ENCODE measurements around the gene BICDL2. TPM values are rescaled to one million over a fixed set of nuclear protein-coding genes. Genes with fewer than 3 reads are reported as not detected.
"Not testable (repeated sequence)": the region's sequence is repeated elsewhere in the genome, so short reads cannot be mapped to it uniquely, and the experiment has no call there.

BICDL2 gene
- total RNA-seq, 2 donors from 2014 or later: 132 to 357 TPM

GRCh38 chr16:3056336-3057180 is 19.8 kb upstream of the BICDL2 start:
- Histone ChIP-seq H3K27ac (no peak overlapping the region), H3K4me3 (no peak overlapping the region), H3K27me3 (no peaks in the 10 kb centered on the region), H3K4me1 (peaks cover 26% of the 10 kb centered on the region), H3K9me3 (no peaks in the 10 kb centered on the region), H3K36me3 (replicated peaks in 1 of 2; ENCODE audit: insufficient read depth in 1 of 2, low read depth in 2 of 2) (no peaks in the 10 kb centered on the region)
- ATAC-seq: no peak
- 89 to 92% methylated on average over 18 to 19 of the region's 19 CpGs for WGBS, 2 donors
- intact Hi-C loops (cut with DNase I): loop anchor here (10.0 kb wide), 1 partner anchor 58 kb away; the partner anchor contains the start of gene ZNF205
- DNase-seq: no peak
- TF ChIP-seq CTCF (IDR thresholded peaks at IDR 0.05) (no peak), POLR2A (IDR thresholded peaks at IDR 0.05) (no peak)

GRCh38 chr16:3055734-3056115 is 19.0 kb upstream of the BICDL2 start:
- not testable (repeated sequence) for H3K36me3 ChIP-seq (replicated peaks in 1 of 2; ENCODE audit: insufficient read depth in 1 of 2, low read depth in 2 of 2); H3K27ac ChIP-seq; H3K27me3 ChIP-seq; ATAC-seq; H3K4me3 ChIP-seq; H3K9me3 ChIP-seq; DNase-seq
- 64 to 78% methylated on average over 4 to 8 of the region's 9 CpGs for WGBS, 2 donors
- peaks cover 26% of the 10 kb centered on the region for H3K4me1 ChIP-seq
- intact Hi-C loops (cut with DNase I): loop anchor here (10.0 kb wide), 1 partner anchor 59 kb away; the partner anchor contains the start of gene ZNF205

- no peaks in the 10 kb centered on the region for H3K36me3 ChIP-seq (replicated peaks in 1 of 2; ENCODE audit: insufficient read depth in 1 of 2, low read depth in 2 of 2)
- intact Hi-C loops (cut with DNase I): loop anchor here (10.0 kb wide), 1 partner anchor 60 kb away; the partner anchor contains the start of gene ZNF205
- H3K9me3 ChIP-seq: no peaks in the 10 kb centered on the region
- TF ChIP-seq CTCF (IDR thresholded peaks at IDR 0.05) (no peak), POLR2A (IDR thresholded peaks at IDR 0.05) (no peak)
- no peaks in the 10 kb centered on the region for H3K27me3 ChIP-seq
- H3K4me1 ChIP-seq: peaks cover 21% of the 10 kb centered on the region
- H3K4me3 ChIP-seq: no peak overlapping the region
- WGBS, 2 donors: 76 to 86% methylated on average over 17 of the region's 17 CpGs
- no peak for DNase-seq
- no peak for ATAC-seq
- H3K27ac ChIP-seq: no peak overlapping the region
These were observed 18.4 kb upstream of the BICDL2 start for GRCh38 chr16:3054965-3055733.

- not testable (repeated sequence) for DNase-seq; H3K27me3 ChIP-seq; ATAC-seq; H3K4me1 ChIP-seq; H3K4me3 ChIP-seq; H3K27ac ChIP-seq; H3K9me3 ChIP-seq; H3K36me3 ChIP-seq (replicated peaks in 1 of 2; ENCODE audit: insufficient read depth in 1 of 2, low read depth in 2 of 2)
- whole genome bisulfite sequencing, 2 donors: 83 to 90% methylated on average over 6 to 11 of the region's 13 CpGs
- intact Hi-C loops (cut with DNase I): loop anchor here (10.0 kb wide), 1 partner anchor 61 kb away; the partner anchor contains the start of gene ZNF205
These were observed 16.6 kb upstream of the BICDL2 start for GRCh38 chr16:3053330-3053710.

- ATAC-seq; DNase-seq; H3K27me3 ChIP-seq; H3K27ac ChIP-seq; H3K4me1 ChIP-seq; H3K9me3 ChIP-seq; H3K36me3 ChIP-seq (replicated peaks in 1 of 2; ENCODE audit: insufficient read depth in 1 of 2, low read depth in 2 of 2); H3K4me3 ChIP-seq: not testable (repeated sequence)
- 81% methylated on average over 12 of the region's 12 CpGs; no CpG with 5 or more reads in 1 of the 2 donors for WGBS, 2 donors
- intact Hi-C loops (cut with DNase I): loop anchor here (10.0 kb wide), 1 partner anchor 62 kb away; the partner anchor contains the start of gene ZNF205
These were observed 16.0 kb upstream of the BICDL2 start for GRCh38 chr16:3052571-3053329.

Measured in body of pancreas (tissue), 4 donors.